Measurements from ENCODE around the gene DTL. TPM values are rescaled to one million over a fixed set of nuclear protein-coding genes. Genes with fewer than 3 reads are reported as not detected.
"Not testable (repeated sequence)": the region's sequence is repeated elsewhere in the genome, so short reads cannot be mapped to it uniquely, and the experiment has no call there.

The DTL gene
- total RNA-seq, 4 donors from 2014 or later: 0.73 to 16.0 TPM; not detected in 2

- H3K27ac ChIP-seq: no peak overlapping the region
- H3K4me3 ChIP-seq: no peak overlapping the region
- peak; percentile 50 to 54 for DNase-seq
- no peaks in the 10 kb centered on the region for H3K27me3 ChIP-seq
- TF ChIP-seq CTCF (IDR thresholded peaks at IDR 0.05) (peak; percentile 74 to 86 (median 80)), POLR2A (IDR thresholded peaks at IDR 0.05) (no peak)
- H3K36me3 ChIP-seq: no peaks in the 10 kb centered on the region
- H3K4me1 ChIP-seq: no peaks in the 10 kb centered on the region
- intact Hi-C loops (cut with DNase I; ENCODE audit: low total_unique reads): no loop called here
- no peaks in the 10 kb centered on the region for H3K9me3 ChIP-seq
Measured at GRCh38 chr1:212012034-212012740, 23.4 kb upstream of the DTL start.

GRCh38 chr1:212013672-212014071 lies 21.9 kb upstream of the DTL start:
- intact Hi-C loops (cut with DNase I; ENCODE audit: low total_unique reads): no loop called here
- H3K27me3 ChIP-seq: no peaks in the 10 kb centered on the region
- no peaks in the 10 kb centered on the region for H3K4me1 ChIP-seq
- H3K27ac ChIP-seq: no peak overlapping the region
- no peak overlapping the region for H3K4me3 ChIP-seq
- no peaks in the 10 kb centered on the region for H3K9me3 ChIP-seq
- DNase-seq: no peak
- TF ChIP-seq CTCF (IDR thresholded peaks at IDR 0.05) (no peak), POLR2A (IDR thresholded peaks at IDR 0.05) (no peak)
- H3K36me3 ChIP-seq: no peaks in the 10 kb centered on the region

GRCh38 chr1:212020975-212021374 lies 14.6 kb upstream of the DTL start:
- intact Hi-C loops (cut with DNase I; ENCODE audit: low total_unique reads): no loop called here
- Histone ChIP-seq H3K9me3 (no peaks in the 10 kb centered on the region), H3K27me3 (no peaks in the 10 kb centered on the region), H3K4me1 (no peaks in the 10 kb centered on the region), H3K4me3 (no peak overlapping the region), H3K36me3 (no peaks in the 10 kb centered on the region), H3K27ac (no peak overlapping the region)
- TF ChIP-seq POLR2A (IDR thresholded peaks at IDR 0.05): no peak
- no peak for TF ChIP-seq CTCF (IDR thresholded peaks at IDR 0.05)
- no peak for DNase-seq

GRCh38 chr1:212021563-212021962 lies 14.0 kb upstream of the DTL start:
- no peak overlapping the region for H3K4me3 ChIP-seq
- intact Hi-C loops (cut with DNase I; ENCODE audit: low total_unique reads): no loop called here
- no peak overlapping the region for H3K27ac ChIP-seq

GRCh38 chr1:212022908-212023307 lies 12.6 kb upstream of the DTL start:
- H3K9me3 ChIP-seq; H3K36me3 ChIP-seq; H3K4me3 ChIP-seq; H3K4me1 ChIP-seq; DNase-seq; H3K27ac ChIP-seq; H3K27me3 ChIP-seq; intact Hi-C loops (cut with DNase I; ENCODE audit: low total_unique reads): not testable (repeated sequence)

More at GRCh38 chr1:212021563-212021962, 14.0 kb upstream of the DTL start:
- no peak for DNase-seq
- TF ChIP-seq CTCF (IDR thresholded peaks at IDR 0.05): no peak
- no peak for TF ChIP-seq POLR2A (IDR thresholded peaks at IDR 0.05)
- Histone ChIP-seq H3K9me3 (no peaks in the 10 kb centered on the region), H3K4me1 (no peaks in the 10 kb centered on the region), H3K27me3 (no peaks in the 10 kb centered on the region), H3K36me3 (no peaks in the 10 kb centered on the region)
